DOHH2 (cell line): ENCODE data around the gene VWA2.

Source experiments
- CTCF ChIP-seq: fragments of 200-600 bp; sonication (generic); IDR thresholded peaks from one replicate; pipeline ENCODE4 v1.5.1; 2014; ENCODE audit warnings: antibody characterized with exemption, mild to moderate bottlenecking, low read depth, low read length; ENCODE audit not compliant: poor library complexity, severe bottlenecking
- EZH2phosphoT487 ChIP-seq: fragments of 200-600 bp; sonication (generic); IDR thresholded peaks from 2 replicates; pipeline ENCODE4 v1.6.1; 2017; ENCODE audit warnings: borderline replicate concordance, mild to moderate bottlenecking, antibody characterized with exemption, low read length, moderate library complexity, mixed read lengths

DNA sequence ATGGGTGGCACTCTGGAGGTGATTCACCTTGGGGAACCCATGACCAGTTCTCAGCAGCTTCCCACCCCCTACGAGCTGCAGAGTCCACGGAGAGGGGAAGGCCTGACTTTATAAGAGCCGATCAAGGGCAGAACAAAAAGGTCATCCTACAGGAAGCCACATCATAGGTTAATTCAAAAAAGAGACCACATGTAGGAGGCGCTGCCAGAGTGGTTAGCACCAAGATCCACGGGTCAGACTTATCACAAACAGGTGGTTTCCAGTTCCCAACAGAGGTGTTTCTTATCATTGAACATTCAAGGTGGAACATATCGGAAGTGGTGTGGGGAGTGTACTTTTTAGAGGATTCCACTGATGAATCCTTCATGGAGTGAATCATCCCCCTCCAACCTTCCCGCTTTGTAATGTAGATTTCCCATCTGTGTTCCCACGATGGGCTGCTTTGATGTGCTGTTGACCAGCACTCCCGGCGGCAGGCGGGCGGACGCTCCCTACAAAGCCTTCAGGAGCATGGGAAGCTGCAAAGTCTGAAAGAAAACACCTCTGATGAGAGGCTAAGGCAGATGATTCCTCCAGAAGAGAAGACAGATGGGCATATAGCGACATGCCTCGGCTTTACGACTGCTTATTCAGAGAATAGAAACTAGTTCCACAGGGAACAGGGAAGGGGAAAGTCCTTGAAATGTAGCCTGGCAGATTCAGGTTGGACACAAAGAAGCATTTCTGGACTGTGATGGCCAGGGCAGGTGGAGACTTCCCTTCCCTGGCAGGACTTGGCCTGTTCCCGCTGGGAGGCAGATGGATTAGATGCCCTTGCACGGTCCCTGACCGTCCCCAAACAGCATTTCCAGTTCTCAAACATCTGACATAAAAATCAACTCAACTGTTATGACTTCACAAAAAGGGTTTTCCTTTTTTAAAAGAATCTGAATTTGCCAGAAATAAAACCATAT, 98.7 kb downstream of the VWA2 start:
- TF ChIP-seq CTCF (no peak), EZH2phosphoT487 (no peak)
